Measurements from ENCODE around the gene IBA57.
"Not testable (repeated sequence)": the region's sequence is repeated elsewhere in the genome, so short reads cannot be mapped to it uniquely, and the experiment has no call there.

IBA57 gene

DNA sequence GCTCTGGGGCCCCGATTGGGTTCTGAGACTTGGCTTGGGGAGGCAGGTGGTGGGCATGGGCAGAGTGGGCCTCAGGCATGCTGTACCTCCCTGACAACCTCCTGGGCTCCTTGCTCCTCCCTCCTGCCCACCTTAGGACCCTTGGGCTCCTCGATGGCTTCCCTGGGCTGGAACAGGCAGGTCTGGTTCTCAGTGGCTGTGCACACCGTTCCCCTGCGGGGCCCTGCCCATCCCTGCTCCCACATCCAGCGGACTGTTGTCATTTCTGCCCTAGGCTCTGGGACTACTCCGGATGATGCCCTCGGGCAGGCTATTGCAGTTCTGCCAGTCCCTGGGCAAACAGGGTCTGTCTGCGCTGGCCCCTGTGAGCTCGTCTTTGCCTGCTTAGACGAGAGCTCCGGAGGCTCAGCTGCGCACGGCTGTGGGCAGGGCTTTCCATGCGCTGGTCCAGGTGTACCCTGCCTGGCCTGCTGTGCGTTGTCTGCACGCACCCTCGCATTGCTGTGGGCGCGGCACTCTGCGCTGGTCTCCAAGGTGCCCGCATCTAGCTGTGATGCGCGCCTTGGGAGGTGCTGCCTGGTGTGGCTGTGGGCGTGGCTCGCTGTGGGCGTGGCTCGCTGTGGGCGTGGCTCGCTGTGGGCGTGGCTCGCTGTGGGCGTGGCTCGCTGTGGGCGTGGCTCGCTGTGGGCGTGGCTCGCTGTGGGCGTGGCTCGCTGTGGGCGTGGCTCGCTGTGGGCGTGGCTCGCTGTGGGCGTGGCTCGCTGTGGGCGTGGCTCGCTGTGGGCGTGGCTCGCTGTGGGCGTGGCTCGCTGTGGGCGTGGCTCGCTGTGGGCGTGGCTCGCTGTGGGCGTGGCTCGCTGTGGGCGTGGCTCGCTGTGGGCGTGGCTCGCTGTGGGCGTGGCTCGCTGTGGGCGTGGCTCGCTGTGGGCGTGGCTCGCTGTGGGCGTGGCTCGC, 8.2 kb downstream of the IBA57 start:
- FAIRE-seq = not testable (repeated sequence)

DNA sequence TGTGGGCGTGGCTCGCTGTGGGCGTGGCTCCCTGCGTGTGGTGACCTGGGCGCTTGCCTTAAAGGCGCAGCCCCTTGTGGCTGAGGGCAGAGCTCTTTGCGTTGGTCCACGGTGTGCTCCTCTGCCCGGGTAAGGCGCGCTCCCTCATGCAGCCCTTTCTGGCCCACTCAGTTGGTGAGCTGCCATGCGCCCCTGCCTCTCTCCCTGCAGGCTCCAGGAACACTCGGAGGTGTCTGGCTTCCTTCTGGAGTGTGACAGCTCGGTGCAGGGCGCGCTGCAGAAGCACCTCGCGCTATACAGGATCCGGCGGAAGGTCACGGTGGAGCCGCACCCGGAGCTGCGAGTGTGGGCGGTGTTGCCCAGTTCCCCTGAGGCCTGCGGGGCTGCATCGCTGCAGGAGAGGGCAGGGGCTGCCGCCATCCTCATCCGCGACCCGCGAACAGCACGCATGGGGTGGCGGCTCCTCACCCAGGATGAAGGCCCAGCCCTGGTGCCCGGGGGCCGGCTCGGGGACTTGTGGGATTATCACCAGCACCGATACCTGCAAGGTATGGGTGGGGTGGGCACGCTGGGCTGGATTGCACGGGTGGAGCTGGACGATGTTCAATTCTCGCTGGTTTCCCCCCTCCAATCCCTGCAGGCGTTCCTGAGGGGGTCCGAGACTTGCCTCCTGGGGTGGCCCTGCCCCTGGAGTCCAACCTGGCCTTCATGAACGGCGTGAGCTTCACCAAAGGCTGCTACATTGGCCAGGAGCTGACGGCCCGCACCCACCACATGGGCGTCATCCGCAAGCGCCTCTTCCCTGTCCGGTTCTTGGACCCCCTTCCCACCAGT, 9.1 kb downstream of the IBA57 start:
- FAIRE-seq = no peak

DNA sequence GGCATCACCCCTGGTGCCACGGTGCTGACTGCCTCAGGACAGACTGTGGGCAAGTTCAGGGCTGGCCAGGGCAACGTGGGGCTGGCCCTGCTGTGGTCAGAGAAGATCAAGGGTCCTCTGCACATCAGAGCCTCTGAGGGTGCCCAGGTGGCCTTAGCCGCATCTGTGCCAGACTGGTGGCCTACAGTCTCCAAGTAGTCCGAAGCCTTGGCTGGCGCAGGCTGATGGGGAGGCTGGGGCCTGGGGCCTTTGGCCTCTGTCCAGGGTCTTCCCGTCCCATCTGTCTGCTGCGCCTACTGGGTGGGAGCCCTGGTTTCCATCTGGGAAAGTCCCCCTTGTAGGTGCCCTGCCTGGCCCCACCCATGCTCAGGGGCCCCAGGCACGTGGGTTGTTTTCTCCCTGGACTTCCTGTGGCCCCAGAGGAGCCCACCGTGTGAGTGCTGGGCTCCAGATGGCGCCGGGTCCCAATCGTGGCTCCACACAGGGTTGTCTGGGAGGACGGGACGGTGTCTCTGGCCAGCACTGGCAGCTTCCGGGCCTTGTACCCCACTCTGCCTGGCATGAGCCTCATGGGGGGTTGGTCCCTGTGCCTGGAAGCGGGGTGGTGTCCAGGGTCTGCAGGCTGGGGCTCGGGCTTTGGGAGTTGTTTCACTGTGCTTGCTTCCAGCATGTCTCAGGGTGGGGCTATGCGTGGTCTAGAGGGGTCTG, 9.9 kb downstream of the IBA57 start:
- FAIRE-seq = no peak

DNA sequence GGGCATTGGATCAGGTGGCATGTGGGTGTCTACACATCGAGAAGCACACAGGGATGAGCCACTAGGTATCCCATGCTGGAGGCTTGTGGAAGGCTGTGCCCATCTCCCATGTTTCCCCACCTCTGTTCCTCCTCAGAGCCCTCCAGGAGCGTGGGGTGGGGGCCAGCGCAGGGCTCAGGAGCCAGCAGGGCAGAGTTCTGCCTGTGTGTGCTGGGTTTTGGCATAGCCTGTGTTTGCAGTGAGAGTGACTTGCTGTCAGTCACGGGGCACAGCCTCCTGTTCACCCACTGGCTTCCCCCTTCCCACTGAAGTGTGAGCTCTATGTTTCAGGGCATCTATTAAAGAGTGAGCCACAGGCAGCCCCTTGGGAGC, 10.4 kb downstream of the IBA57 start:
- no peak for FAIRE-seq

DNA sequence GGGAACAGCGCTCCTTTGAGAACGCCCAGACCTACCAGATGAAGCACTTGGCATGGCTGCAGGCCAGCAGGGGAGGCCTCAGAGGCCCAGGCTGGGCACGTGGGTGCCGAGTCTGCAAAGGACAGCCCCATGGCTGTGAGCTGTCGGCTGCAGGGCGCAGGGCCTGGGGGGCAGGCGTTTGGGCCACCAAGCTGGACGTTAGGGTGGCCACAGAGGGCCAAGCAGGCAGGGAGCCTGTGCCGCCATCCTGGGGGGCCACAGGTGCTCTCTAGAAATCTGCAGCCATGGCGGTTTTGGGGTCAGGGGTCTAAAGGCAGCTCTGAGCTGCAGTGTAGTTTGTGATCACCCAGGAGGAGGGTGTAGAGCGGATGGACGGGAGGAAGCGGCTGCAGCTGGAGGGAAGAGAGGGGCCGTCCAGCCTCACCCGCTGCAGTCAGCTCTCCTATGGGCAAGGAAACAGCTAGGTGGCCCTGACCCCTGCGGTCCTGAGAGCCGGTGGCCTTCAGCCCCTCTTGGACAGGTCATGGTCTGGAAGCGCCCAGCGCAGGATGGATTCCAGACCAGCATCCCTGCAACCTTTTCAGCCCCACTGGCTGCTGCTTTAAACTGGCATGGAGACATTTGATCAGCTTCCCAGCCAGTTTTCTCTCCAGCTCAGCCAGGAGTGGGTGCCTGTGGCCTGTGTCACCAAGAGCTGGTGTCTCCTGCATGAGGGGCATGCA, 11.0 kb downstream of the IBA57 start:
- FAIRE-seq = no peak

DNA sequence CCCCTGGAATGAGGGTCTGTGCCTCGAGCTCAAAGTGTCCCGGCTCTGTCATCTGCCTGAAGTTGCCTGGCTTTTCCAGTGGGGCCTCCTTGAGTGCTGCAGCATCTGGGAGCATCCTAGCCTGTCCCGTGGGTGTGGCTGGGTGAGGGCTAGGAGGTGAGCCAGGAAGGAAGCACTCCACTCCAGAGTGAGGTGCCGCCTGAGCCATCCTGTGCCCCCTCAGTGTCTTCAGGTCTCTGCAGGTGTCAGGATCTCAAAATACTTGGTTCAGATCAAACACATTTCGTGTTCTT, 11.5 kb downstream of the IBA57 start:
- no peak for FAIRE-seq

DNA sequence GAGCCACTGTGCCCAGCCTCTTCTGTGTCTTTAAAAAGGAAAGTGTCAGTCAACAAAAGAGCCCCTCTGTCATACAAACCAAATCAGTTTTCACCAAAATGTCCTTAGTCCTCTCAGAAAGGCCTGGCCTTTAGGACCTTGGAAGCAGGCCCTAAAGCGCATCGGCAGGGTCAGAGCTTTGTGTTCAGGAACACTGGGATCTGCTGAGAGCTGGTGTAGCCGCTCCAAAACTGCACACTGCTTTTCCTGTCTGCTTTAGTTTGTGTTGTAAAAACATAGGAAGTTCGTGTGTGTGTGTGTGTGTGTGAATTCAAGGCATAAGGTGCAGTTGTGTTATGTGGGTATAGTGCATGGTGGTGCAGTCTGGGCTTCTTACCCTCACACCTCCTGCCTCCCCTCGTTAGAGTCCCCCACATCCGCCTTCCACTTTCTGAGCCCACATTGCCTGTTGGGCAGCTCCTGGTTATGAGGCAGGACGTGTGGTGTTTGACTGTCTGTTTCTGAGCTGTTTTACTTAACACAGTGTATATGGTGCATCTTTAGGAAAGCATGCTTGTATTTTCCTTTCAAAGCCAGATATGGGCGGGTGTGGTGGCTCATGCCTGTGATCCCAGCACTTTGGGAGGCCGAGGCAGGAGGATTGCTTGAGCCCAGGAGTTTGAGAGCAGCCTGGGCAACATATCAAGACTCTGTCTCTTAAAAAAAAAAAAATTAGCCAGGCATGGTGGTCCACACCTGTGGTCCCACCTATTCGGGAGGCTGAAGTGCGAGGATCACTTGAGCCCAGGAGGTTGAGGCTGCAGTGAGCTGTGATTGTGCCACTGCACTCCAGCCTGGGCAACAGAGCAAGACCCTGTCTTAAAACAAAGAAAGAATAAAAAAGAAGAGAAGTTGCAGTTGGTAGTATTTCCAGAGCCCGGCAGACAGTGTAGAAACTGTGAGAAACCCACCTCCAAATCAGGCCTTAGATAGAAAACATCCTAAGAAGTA, 12.4 kb downstream of the IBA57 start:
- no peak for FAIRE-seq

DNA sequence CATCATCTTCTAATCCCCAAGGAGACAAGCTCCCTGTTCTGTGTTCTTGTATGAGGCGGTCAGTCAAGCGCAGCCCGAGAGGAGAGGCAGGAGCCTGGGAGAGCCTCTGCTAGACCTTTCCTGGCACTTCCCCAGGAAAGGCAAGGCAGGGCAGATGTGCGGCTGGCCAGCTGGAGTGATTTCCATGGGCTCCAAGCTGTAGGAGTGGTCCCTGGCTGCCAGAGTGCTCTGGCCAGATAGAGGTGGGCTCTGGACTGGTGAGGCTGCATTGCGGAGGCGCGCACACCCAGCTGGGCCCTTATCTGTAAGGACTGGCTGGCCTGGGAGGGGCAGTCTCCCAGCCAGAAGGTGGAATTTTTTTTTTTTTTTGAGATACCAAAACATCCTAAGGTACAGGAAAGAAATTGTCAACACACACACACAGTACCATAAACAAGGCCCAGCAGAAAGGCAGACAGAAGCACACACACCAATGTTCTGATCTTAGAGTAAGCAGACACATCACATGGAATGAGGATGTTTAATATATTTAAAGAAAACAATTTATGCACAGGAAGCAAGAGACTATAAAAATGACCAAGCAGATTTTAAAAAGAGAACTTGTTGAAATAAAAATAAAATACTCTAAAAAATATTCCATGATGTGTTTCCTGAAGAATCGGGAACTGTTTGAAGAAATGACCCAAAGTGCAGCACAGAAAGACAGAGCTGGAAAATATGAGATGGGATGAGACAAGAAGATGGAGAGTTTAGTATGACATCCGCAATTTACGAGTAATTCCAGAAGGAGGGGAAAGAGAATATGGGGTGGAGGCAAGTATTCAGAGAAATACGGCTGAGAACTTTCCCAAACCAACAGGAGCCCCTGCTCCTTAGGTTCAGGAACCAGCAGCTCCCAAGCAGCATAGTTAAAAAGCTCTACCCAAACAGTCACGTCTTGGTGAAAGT, 13.4 kb downstream of the IBA57 start:
- no peak for FAIRE-seq

DNA sequence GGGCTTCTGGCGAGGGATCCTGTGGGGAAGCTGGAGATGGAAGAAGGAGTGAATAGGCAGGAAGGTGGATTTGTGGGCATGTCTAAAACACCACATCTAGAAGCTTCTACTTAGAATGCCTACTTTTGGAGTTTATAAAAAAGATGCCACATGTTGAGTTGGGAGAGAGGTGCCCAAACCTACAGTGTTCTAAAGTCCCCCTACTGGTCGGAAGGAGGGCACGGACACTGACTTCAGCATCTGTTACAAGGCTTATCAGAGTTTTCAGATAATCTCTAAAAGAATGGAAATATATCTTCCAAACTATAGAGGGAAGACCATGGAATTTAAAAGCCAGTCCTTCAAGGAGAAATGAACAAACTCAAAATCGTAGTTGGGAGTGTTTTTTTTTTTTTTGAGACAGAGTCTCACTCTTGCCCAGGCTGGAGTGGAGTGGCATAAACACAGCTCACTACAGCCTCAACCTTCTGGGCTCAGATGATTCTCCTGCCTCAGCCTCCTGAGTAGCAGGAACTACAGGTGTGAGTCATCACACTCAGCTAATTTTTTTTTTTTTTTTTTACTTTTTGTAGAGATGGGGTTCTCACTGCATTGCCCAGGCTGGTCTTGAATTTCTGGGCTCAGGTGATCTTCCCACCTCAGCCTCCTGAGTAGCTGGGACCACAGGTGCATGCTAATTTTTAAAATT, 14.8 kb downstream of the IBA57 start:
- FAIRE-seq = no peak

DNA sequence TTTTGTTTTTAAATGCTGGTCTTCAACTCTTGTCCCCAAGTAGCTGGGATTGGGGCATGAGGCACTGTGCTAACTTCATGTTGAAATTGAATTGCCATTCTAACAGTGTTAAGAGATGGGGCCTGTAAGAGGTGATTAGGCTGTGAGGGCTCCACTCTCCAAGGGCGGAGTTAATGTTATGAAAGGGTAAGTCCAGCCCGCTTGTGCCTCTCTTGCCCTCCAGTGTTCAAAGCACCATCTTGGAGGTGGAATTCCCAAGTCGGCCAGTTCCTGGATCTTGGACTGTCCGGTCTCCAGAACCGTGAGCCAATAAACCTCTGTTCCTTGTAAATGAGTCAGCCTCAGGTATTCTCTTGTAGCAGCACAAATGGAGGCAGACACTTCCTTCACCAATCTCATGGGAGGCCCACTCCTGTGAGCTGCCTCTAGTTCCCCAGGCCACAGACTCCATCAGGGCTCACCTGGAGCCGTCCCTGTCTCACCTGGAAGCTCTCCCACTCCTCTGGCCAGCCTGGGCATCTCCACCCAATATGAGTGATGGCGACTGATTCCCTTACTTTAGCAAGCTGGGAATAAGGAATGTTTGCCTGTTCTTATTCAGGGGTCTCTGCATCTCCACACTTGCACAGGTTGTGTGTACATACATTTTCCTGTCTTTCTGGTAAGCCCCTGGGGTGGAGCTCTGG, 15.5 kb downstream of the IBA57 start:
- no peak for FAIRE-seq

DNA sequence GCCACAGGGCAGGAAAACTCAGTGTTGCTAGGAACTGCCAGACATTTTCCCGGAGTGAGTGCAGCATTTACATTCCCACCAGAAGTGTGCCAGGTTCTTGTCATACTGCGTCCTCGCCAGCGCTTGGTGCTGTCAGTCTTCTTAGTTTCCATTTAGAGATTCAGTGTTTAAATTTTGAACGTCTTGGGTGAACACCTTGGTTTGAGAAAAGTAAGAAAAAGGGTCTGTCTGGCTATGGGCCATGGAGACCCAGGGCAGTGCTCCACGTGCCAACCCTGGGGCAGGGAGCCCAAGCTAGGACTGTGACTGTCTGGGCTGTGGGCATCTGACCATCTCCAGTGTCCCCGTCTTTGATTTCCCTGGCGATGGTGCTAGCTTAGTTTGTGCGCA, 16.0 kb downstream of the IBA57 start:
- no peak for FAIRE-seq

DNA sequence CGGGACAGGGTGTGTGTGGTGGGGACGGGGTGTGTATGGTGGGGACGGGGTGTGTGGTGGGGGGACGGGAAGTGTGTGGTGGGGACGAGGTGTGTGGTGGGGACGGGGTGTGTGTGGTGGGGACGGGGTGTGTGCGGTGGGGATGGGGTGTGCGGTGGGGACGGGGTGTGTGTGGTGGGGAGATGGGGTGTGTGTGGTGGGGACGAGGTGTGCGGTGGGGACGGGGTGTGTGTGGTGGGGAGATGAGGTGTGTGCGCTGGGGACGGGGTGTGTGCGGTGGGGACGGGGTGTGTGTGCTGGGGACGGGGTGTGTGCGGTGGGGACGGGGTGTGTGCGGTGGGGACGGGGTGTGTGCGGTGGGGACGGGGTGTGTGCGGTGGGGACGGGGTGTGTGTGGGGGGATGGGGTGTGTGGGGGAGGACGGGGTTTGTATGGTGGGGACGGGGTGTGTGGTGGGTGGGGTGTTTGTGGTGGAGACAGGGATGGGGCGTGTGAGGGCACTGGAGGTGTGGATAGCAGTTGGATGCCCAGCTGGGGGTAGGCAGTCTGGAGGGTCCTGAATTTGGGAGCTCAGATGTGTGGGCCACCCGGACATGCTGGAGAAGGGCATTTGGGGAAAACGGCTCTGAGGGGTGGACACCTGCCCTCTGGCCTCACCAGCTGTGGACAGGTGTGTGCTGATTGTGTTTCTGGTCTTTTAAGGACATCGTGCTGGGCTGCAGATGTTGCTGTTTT, 16.9 kb downstream of the IBA57 start:
- FAIRE-seq = no peak

DNA sequence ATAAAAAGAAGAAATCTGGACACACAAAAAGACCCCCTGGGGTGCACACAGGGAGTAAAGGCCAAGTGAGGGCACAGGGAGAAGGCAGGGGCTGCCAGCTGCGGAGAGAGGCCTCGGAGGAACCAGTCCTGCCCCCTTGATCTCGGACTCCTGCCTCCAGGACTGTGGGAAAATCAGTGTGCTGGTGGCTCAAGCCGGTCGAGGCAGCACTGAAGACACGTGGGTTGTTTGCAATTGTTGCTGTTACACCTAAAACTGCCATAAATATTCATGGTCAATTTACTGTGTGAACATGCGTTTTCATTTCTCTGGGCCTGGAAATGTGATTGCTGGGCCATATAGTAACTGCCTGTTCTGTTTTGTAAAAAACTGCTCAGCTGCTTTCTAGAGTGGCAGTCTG, 18.5 kb downstream of the IBA57 start:
- FAIRE-seq = no peak

DNA sequence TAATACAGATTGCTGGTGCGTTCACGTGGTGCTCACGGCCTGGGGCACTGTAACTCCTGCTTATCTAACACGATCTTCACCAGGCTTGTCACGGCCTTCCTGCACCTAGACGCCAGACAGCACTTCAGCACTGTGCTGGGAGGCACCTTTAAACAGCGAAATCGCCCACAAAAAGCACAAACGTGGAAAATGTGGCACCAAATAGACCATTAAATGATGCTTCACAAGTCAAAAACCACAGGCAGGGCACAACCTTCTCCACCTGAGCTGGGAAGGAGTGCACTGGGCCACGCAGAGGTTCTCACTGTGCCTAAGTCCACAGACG, 20.0 kb downstream of the IBA57 start:
- no peak for FAIRE-seq

DNA sequence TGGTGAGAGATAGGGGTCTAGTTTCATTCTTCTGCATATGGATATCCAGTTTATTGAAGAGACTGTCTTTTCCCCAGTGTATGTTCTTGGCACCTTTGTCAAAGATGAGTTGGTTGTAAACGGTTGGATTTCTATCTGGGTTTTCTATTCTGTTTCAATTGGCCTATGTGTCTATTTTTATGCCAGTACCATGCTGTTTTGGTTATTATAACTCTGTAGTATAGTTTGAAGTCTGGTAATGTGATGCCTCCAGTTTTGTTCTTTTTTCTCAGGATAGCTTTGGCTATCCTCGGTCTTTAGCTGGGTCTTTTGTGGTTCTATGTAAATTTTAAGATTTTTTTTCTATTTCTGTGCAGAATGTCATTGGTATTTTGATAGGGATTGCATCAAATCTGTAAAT, 22.6 kb downstream of the IBA57 start:
- FAIRE-seq = not testable (repeated sequence)

DNA sequence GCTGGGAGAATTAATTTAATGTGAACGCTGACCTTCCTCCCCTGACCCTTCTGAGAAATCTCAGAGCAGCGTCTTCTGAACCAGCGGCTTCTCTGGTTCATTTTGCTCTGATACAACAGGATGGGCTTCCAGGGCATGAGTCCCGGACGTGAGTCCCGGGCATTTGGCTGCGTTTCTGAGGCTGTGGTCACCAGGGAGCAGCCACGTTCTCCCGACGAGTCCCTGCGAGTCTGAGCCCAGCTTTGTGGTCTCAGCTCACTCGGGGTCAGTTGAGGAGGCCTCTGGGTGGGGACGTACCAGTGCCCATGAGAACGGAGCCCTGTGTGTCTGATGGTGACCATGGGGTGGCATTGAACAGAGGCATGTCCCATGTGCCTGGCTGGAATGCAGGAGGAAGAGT, 24.6 kb downstream of the IBA57 start:
- FAIRE-seq = no peak

DNA sequence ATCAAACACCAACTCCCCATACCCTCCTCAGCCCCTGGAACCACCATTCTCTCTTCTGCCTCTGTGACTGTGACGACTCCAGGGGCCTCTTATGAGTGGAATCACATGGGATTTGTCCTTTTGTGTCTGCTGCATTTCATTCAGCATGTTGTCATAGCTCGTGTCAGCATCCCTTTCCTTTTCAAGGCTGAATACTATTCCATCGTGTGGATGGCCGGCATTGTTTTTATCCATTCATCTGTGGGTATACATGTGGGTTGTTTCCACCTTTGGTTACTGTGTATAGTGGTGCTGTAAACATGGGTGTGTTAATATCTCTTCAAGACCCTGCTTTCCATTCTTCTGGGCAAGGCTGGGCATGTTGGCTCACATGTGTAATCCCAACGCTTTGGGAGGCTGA, 25.2 kb downstream of the IBA57 start:
- FAIRE-seq = no peak

DNA sequence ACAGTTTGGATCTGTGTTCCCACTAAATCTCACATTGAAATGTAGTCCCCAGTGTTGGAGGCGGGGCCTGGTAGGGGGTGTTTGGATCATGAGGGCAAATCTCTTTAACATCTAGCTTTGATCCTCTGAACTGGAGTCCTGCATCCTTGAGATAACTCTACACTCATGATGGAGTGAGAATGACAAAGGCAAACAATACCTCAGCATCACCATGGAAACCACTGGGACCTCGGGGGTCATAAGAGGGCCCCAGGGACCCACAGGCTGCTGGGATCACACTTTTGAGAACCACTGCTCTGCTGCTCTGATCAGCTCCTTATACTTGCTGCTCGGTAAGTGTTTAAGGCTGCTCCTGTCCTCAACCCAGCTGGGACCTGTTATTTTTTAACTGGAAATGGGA, 28.8 kb downstream of the IBA57 start:
- FAIRE-seq = no peak
